Measurements from ENCODE around the gene SBK1.
A peak's percentile ranks its signal among the peaks of the same experiment; 100 is the strongest.

Gene SBK1

DNA sequence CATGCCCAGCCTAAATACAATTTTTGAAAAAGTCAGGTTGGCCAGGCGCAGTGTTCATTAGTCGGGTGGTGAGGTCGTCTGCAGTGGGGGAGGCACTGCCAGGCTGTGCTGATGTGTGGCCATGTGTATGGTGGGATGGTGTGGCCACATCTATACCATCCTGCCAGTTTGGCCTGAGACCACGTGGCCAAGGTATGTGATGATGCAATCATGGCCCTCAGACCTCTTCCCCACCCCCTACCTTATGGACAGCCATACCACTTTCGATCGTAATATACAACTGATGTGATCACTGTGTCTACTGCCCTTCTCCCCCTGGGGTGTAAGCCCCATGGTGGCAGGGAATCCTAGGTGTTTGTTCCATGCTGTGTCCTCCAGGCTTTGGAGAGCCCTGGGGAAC is 23.7 kb downstream of the SBK1 start:
- no peaks in the 10 kb centered on the region for H3K79me2 ChIP-seq (ENCODE audit: insufficient read depth, low read length)
- H3K27me3 ChIP-seq (ENCODE audit: insufficient read depth, low read length, poor library complexity), result no peaks in the 10 kb centered on the region
- H4K20me1 ChIP-seq (ENCODE audit: insufficient read depth, low read length), result no peaks in the 10 kb centered on the region; the same call in 1 of the 2 replicates
- no peak for TF ChIP-seq EZH2 (IDR thresholded peaks at IDR 0.05; ENCODE audit: borderline replicate concordance, low read depth, low read length, severe bottlenecking)
- TF ChIP-seq, protein P1, sequence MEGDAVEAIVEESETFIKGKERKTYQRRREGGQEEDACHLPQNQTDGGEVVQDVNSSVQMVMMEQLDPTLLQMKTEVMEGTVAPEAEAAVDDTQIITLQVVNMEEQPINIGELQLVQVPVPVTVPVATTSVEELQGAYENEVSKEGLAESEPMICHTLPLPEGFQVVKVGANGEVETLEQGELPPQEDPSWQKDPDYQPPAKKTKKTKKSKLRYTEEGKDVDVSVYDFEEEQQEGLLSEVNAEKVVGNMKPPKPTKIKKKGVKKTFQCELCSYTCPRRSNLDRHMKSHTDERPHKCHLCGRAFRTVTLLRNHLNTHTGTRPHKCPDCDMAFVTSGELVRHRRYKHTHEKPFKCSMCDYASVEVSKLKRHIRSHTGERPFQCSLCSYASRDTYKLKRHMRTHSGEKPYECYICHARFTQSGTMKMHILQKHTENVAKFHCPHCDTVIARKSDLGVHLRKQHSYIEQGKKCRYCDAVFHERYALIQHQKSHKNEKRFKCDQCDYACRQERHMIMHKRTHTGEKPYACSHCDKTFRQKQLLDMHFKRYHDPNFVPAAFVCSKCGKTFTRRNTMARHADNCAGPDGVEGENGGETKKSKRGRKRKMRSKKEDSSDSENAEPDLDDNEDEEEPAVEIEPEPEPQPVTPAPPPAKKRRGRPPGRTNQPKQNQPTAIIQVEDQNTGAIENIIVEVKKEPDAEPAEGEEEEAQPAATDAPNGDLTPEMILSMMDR (IDR thresholded peaks at IDR 0.05; ENCODE audit: borderline replicate concordance, extremely low read depth, low read length, poor library complexity, severe bottlenecking), result no peak
- no peak overlapping the region for H3K9ac ChIP-seq (ENCODE audit: low read depth, low read length)
- no peaks in the 10 kb centered on the region for H3K4me1 ChIP-seq (ENCODE audit: insufficient read depth, low read length)
- DNase-seq (no peak), ATAC-seq (ENCODE audit: insufficient read depth, low read depth) (no peak)
- no peak overlapping the region for H2AFZ ChIP-seq (ENCODE audit: low read depth, low read length)
- no peak overlapping the region for H3K4me2 ChIP-seq (ENCODE audit: insufficient read depth, low read length)
- H3K4me3 ChIP-seq (ENCODE audit: low read depth in 1 of 2, low read length in 2 of 2), result no peak overlapping the region
- H3K9me3 ChIP-seq (ENCODE audit: insufficient read depth, low read length, severe bottlenecking), result no peaks in the 10 kb centered on the region
- no peak overlapping the region for H3K27ac ChIP-seq (ENCODE audit: low read length)
- peaks cover 7% of the 10 kb centered on the region; the same call in 1 of the 2 replicates for H3K36me3 ChIP-seq (ENCODE audit: insufficient read depth, low read length)

- Histone ChIP-seq H4K20me1 (ENCODE audit: insufficient read depth, low read length) (peaks cover 2% of the 10 kb centered on the region; the same call in 1 of the 2 replicates), H3K36me3 (ENCODE audit: insufficient read depth, low read length) (peaks cover 7% of the 10 kb centered on the region; the same call in 1 of the 2 replicates), H3K9me3 (ENCODE audit: insufficient read depth, low read length, severe bottlenecking) (no peaks in the 10 kb centered on the region), H3K4me1 (ENCODE audit: insufficient read depth, low read length) (no peaks in the 10 kb centered on the region), H2AFZ (ENCODE audit: low read depth, low read length) (no peak overlapping the region), H3K79me2 (ENCODE audit: insufficient read depth, low read length) (no peaks in the 10 kb centered on the region), H3K27me3 (ENCODE audit: insufficient read depth, low read length, poor library complexity) (no peaks in the 10 kb centered on the region), H3K27ac (ENCODE audit: low read length) (peak overlapping the region; percentile 8; the same call in 1 of the 2 replicates), H3K4me2 (ENCODE audit: insufficient read depth, low read length) (no peak overlapping the region), H3K9ac (ENCODE audit: low read depth, low read length) (no peak overlapping the region), H3K4me3 (ENCODE audit: low read depth in 1 of 2, low read length in 2 of 2) (no peak overlapping the region)
- ATAC-seq (ENCODE audit: insufficient read depth, low read depth) (peak; percentile 81), DNase-seq (peak; percentile 71)
- TF ChIP-seq, protein P1 (IDR thresholded peaks at IDR 0.05; ENCODE audit: borderline replicate concordance, extremely low read depth, low read length, poor library complexity, severe bottlenecking), result peak; percentile 92
- TF ChIP-seq EZH2 (IDR thresholded peaks at IDR 0.05; ENCODE audit: borderline replicate concordance, low read depth, low read length, severe bottlenecking), result no peak
Measured at GRCh38 chr16:28317040-28317880, 24.9 kb downstream of the SBK1 start.

- no peak for DNase-seq
- TF ChIP-seq EZH2 (IDR thresholded peaks at IDR 0.05; ENCODE audit: borderline replicate concordance, low read depth, low read length, severe bottlenecking), result no peak
- TF ChIP-seq, protein P1 (IDR thresholded peaks at IDR 0.05; ENCODE audit: borderline replicate concordance, extremely low read depth, low read length, poor library complexity, severe bottlenecking), result no peak
- Histone ChIP-seq H3K27me3 (ENCODE audit: insufficient read depth, low read length, poor library complexity) (no peaks in the 10 kb centered on the region), H3K36me3 (ENCODE audit: insufficient read depth, low read length) (peaks cover 7% of the 10 kb centered on the region; the same call in 1 of the 2 replicates), H3K27ac (ENCODE audit: low read length) (no peak overlapping the region), H3K4me1 (ENCODE audit: insufficient read depth, low read length) (no peaks in the 10 kb centered on the region), H3K4me2 (ENCODE audit: insufficient read depth, low read length) (no peak overlapping the region), H3K9me3 (ENCODE audit: insufficient read depth, low read length, severe bottlenecking) (no peaks in the 10 kb centered on the region), H3K79me2 (ENCODE audit: insufficient read depth, low read length) (no peaks in the 10 kb centered on the region), H2AFZ (ENCODE audit: low read depth, low read length) (no peak overlapping the region), H4K20me1 (ENCODE audit: insufficient read depth, low read length) (peaks cover 2% of the 10 kb centered on the region; the same call in 1 of the 2 replicates), H3K4me3 (ENCODE audit: low read depth in 1 of 2, low read length in 2 of 2) (no peak overlapping the region), H3K9ac (ENCODE audit: low read depth, low read length) (no peak overlapping the region)
- ATAC-seq (ENCODE audit: insufficient read depth, low read depth), result no peak
Measured at GRCh38 chr16:28318042-28318744, 25.9 kb downstream of the SBK1 start.

All from DND-41 (cell line).